HG03442 (cell line): ENCODE measurements around the gene IFFO2.

Source experiments
- ATAC-seq: cut with Tn5 transposase; IDR thresholded peaks from one replicate; pipeline ENCODE4 v1.9.1; 2021; ENCODE audit warnings: mild to moderate bottlenecking, moderate library complexity; ENCODE audit not compliant: unreplicated experiment

The IFFO2 gene

GRCh38 chr1:18972991-18973390, 16.5 kb upstream of the IFFO2 start:
- ATAC-seq = no peak

- no peak for ATAC-seq
Measured at GRCh38 chr1:18972531-18972930, 16.1 kb upstream of the IFFO2 start.

GRCh38 chr1:18970762-18971161, 14.3 kb upstream of the IFFO2 start:
- no peak for ATAC-seq

- no peak for ATAC-seq
Measured at GRCh38 chr1:18970358-18970757, 13.9 kb upstream of the IFFO2 start.

GRCh38 chr1:18967066-18967690, 10.7 kb upstream of the IFFO2 start:
- ATAC-seq = no peak

GRCh38 chr1:18965206-18966173, 9.0 kb upstream of the IFFO2 start:
- no peak for ATAC-seq

GRCh38 chr1:18963968-18964367, 7.5 kb upstream of the IFFO2 start:
- ATAC-seq = no peak

GRCh38 chr1:18962855-18963737, 6.6 kb upstream of the IFFO2 start:
- ATAC-seq = no peak

- ATAC-seq = no peak
Measured at GRCh38 chr1:18962121-18962721, 5.7 kb upstream of the IFFO2 start.

GRCh38 chr1:18960821-18961220, 4.3 kb upstream of the IFFO2 start:
- no peak for ATAC-seq

- ATAC-seq = no peak
Measured at GRCh38 chr1:18960409-18960808, 3.9 kb upstream of the IFFO2 start.

GRCh38 chr1:18959591-18959990, 3.1 kb upstream of the IFFO2 start:
- no peak for ATAC-seq

- no peak for ATAC-seq
Measured at GRCh38 chr1:18957532-18958300, 1.2 kb upstream of the IFFO2 start.

GRCh38 chr1:18957136-18957521, 653 bp upstream of the IFFO2 start:
- no peak for ATAC-seq

- ATAC-seq = peak; percentile 8
Measured at GRCh38 chr1:18955441-18956192, 859 bp downstream of the IFFO2 start.

GRCh38 chr1:18955131-18955440, 1.4 kb downstream of the IFFO2 start:
- ATAC-seq = no peak

GRCh38 chr1:18954270-18955071, 2.0 kb downstream of the IFFO2 start:
- no peak for ATAC-seq

- no peak for ATAC-seq
Measured at GRCh38 chr1:18953731-18954231, 2.7 kb downstream of the IFFO2 start.
